ENCODE results near the gene ATP6V0B. TPM values are rescaled to one million over a fixed set of nuclear protein-coding genes. Genes with fewer than 3 reads are reported as not detected.

ATP6V0B gene
- total RNA-seq, 2 donors from 2014 or later: 73.5 to 103 TPM

DNA sequence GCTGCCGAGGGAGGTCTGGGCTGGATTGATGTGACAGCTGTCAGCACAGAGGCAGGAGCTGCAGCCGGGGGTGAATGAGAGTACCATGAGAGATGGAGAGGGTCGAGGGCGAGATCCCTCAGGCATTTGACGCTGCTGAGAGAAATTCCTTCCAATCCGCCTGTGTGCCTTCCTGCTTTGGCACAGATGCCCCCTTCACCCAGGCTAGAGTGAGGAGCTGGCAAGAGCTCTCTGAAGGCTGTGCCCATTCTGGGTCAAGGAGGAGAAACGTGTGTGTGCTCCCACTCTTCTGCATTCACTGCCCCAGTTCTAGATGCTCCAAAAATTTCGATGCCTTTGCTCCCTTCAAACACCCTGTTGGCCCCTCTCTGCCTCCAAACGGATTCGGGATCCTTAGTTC, 36.4 kb upstream of the ATP6V0B start:
- H3K27ac ChIP-seq: no peak overlapping the region
- TF ChIP-seq POLR2A (IDR thresholded peaks at IDR 0.05): no peak
- TF ChIP-seq, protein P1, sequence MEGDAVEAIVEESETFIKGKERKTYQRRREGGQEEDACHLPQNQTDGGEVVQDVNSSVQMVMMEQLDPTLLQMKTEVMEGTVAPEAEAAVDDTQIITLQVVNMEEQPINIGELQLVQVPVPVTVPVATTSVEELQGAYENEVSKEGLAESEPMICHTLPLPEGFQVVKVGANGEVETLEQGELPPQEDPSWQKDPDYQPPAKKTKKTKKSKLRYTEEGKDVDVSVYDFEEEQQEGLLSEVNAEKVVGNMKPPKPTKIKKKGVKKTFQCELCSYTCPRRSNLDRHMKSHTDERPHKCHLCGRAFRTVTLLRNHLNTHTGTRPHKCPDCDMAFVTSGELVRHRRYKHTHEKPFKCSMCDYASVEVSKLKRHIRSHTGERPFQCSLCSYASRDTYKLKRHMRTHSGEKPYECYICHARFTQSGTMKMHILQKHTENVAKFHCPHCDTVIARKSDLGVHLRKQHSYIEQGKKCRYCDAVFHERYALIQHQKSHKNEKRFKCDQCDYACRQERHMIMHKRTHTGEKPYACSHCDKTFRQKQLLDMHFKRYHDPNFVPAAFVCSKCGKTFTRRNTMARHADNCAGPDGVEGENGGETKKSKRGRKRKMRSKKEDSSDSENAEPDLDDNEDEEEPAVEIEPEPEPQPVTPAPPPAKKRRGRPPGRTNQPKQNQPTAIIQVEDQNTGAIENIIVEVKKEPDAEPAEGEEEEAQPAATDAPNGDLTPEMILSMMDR (IDR thresholded peaks at IDR 0.05): no peak
- WGBS, 2 donors: 88 to 91% methylated on average over 9 to 10 of the region's 10 CpGs

DNA sequence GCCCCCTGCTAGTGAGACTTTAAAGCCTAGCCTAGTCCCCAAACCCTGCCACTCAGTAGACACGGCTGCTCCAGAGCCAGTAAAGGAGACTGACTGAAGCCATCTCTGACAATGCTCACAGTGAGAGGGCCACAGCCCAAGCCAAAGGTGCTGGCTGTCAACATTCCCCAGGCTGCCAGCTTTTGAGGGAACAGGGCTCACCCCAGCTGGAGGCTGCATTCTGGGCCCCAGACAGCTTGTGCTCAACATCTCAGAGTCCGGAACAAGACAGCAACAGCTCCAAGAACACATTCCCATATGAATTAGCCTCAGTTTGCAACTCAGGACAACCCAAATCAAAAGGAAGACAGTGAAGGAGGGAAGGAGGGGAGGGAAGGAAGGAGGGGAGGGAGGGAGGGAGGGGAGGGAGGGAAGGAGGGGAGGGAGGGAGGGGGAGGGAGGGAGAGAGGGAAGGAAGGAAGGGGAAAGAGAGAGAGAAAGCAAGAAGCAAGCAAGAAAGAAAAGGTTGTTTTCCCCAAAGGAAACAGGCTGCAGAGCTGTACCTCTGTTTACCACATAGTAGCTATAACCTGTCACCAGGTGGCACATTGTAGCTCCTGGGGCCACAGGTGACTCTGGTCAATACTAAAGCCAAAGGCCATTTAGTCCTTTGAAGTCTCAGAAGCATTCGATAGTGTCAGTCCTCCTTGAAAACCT, 35.7 kb upstream of the ATP6V0B start:
- intact Hi-C loops (cut with DNase I): loop anchor here (10.0 kb wide), 1 partner anchor 174 kb away; no protein-coding TSS in a partner anchor
- ATAC-seq: no peak
- 66 to 71% methylated on average over 2 to 3 of the region's 3 CpGs for WGBS, 2 donors
- no peak for DNase-seq
- Histone ChIP-seq H3K27ac (no peak overlapping the region), H3K27me3 (no peaks in the 10 kb centered on the region), H3K36me3 (replicated peaks in 1 of 2; ENCODE audit: insufficient read depth in 1 of 2, low read depth in 2 of 2) (no peaks in the 10 kb centered on the region), H3K4me1 (peaks cover 33% of the 10 kb centered on the region), H3K4me3 (no peak overlapping the region), H3K9me3 (no peaks in the 10 kb centered on the region)
- TF ChIP-seq, protein P1 (IDR thresholded peaks at IDR 0.05): no peak
- no peak for TF ChIP-seq POLR2A (IDR thresholded peaks at IDR 0.05)

More for the DNA sequence above, 36.4 kb upstream of the ATP6V0B start:
- no peaks in the 10 kb centered on the region for H3K9me3 ChIP-seq
- no peaks in the 10 kb centered on the region for H3K27me3 ChIP-seq
- DNase-seq: no peak
- intact Hi-C loops (cut with DNase I): loop anchor here (10.0 kb wide), 1 partner anchor 174 kb away; no protein-coding TSS in a partner anchor
- peaks cover 39% of the 10 kb centered on the region for H3K4me1 ChIP-seq
- no peak for ATAC-seq
- H3K4me3 ChIP-seq: no peak overlapping the region
- no peaks in the 10 kb centered on the region for H3K36me3 ChIP-seq (replicated peaks in 1 of 2; ENCODE audit: insufficient read depth in 1 of 2, low read depth in 2 of 2)

DNA sequence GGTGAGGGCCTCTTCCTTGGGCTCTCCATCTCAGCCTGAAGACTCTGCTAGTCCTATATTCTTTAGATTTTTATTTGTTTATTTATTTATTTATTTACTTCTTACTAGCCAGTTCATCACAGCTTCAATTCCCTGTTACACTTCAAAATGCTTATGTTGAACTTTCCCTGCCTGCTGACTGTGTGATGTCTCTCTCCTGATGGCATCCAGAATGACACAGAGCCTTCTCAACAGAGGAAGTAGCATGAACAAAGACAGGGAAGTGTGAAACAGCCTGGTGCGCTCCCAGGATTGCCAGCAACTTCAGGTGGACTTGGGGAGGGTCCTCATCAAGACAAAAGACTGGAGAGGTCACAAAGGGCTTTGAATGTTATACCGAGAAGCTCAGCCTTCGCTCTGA, 32.3 kb upstream of the ATP6V0B start:
- Histone ChIP-seq H3K4me3 (no peak overlapping the region), H3K27me3 (no peaks in the 10 kb centered on the region), H3K36me3 (replicated peaks in 1 of 2; ENCODE audit: insufficient read depth in 1 of 2, low read depth in 2 of 2) (no peaks in the 10 kb centered on the region), H3K4me1 (peaks cover 27% of the 10 kb centered on the region), H3K9me3 (no peaks in the 10 kb centered on the region), H3K27ac (no peak overlapping the region)
- DNase-seq: no peak
- TF ChIP-seq, protein P1 (IDR thresholded peaks at IDR 0.05): no peak
- no peak for TF ChIP-seq POLR2A (IDR thresholded peaks at IDR 0.05)
- 80 to 88% methylated on average over 3 of the region's 3 CpGs for WGBS, 2 donors
- ATAC-seq: no peak
- intact Hi-C loops (cut with DNase I): no loop called here

DNA sequence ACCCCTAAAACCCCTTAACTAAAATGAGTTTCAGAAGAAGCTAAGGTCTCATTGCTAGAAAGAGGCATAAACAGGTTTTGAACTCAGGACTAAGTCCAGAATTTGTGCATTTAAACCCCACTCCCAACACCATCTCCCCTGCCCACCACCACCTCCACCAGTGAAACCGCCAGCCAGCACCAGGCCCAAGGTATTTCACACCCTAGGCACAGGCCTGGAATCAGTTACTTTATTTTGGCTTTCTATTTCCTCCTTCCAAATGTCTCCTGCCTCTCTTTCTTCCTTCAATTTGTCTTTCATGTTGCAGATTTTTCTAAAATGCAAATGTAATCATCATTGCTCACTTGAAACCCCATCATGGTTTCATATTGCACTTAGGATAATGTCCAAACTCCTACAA, 29.9 kb upstream of the ATP6V0B start:
- intact Hi-C loops (cut with DNase I): no loop called here
- peak overlapping the region in 1 of 4 donors; percentile 98 for H3K27ac ChIP-seq
- H3K27me3 ChIP-seq: no peaks in the 10 kb centered on the region
- peaks cover 43% of the 10 kb centered on the region for H3K4me1 ChIP-seq
- DNase-seq (no peak), ATAC-seq (no peak)
- 92 to 100% methylated on average over 1 of the region's 1 CpG for WGBS, 2 donors
- no peaks in the 10 kb centered on the region for H3K36me3 ChIP-seq (replicated peaks in 1 of 2; ENCODE audit: insufficient read depth in 1 of 2, low read depth in 2 of 2)
- H3K4me3 ChIP-seq: no peak overlapping the region
- no peaks in the 10 kb centered on the region for H3K9me3 ChIP-seq
- TF ChIP-seq, protein P1 (IDR thresholded peaks at IDR 0.05): no peak
- no peak for TF ChIP-seq POLR2A (IDR thresholded peaks at IDR 0.05)

Data from body of pancreas (tissue), 4 donors.